K562 (cell line): ENCODE measurements around the gene OSCP1. TPM values are rescaled to one million over a fixed set of nuclear protein-coding genes. Genes with fewer than 3 reads are reported as not detected.

Experiments
- CHAMP1 ChIP-seq: fragments of 450-650 bp; IDR thresholded peaks from 2 replicates; pipeline ENCODE4 v1.6.1; 2016; ENCODE audit warnings: mild to moderate bottlenecking
- CREB1 ChIP-seq, 2 experiments: sonication (generic) in 1 of 2; formaldehyde crosslinking in 1 of 2; IDR thresholded peaks; 2 replicates each; pipeline versions ENCODE4 v1.6.1 to v1.8.0; 2012 to 2022; ENCODE audit warnings: inconsistent platforms in 1 of 2, mild to moderate bottlenecking in 1 of 2, missing genetic modification reagents in 1 of 2, moderate library complexity in 1 of 2
- CREB3L1 ChIP-seq: fragments of 450-650 bp; IDR thresholded peaks from 2 replicates; pipeline ENCODE4 v1.6.1; 2014; ENCODE audit warnings: low read depth, mild to moderate bottlenecking, moderate library complexity, borderline replicate concordance
- DACH1 ChIP-seq: fragments of 450-650 bp; IDR thresholded peaks from 2 replicates; pipeline ENCODE4 v1.6.1; 2018; ENCODE audit not compliant: partially characterized antibody
- GTF2A2 ChIP-seq: IDR thresholded peaks from 2 replicates; pipeline ENCODE4 v1.6.1; 2016; ENCODE audit warnings: mild to moderate bottlenecking, missing genetic modification characterization, missing compliant biosample characterization
- JUNB ChIP-seq: fragments of 450-650 bp; formaldehyde crosslinking; conservative IDR thresholded peaks from 2 replicates; pipeline ENCODE4 v1.4.0; 2020; ENCODE audit warnings: mild to moderate bottlenecking
- LARP7 ChIP-seq: fragments of 450-650 bp; IDR thresholded peaks from 2 replicates; pipeline ENCODE4 v1.6.1; 2016
- MYC ChIP-seq, 2 experiments: fragments of 250-450 bp in 1 of 2; sonication (Bioruptor Pico) in 1 of 2; IDR thresholded peaks; 2 replicates each; pipeline versions ENCODE4 v1.5.1 to v1.6.1; 2012 to 2021; ENCODE audit warnings: low read depth in 2 of 2, borderline replicate concordance in 1 of 2, improper control_type of control experiment in 1 of 2, low read length in 1 of 2, mild to moderate bottlenecking in 1 of 2, moderate library complexity in 1 of 2
- NBN ChIP-seq: fragments of 450-650 bp; IDR thresholded peaks from 2 replicates; pipeline ENCODE4 v1.6.1; 2016; ENCODE audit warnings: low read depth, mild to moderate bottlenecking
- OTX1 ChIP-seq: fragments of 450-650 bp; formaldehyde crosslinking; IDR thresholded peaks from 2 replicates; pipeline ENCODE4 v1.4.0; 2022; ENCODE audit warnings: mild to moderate bottlenecking
- POLR3G ChIP-seq: IDR thresholded peaks from 2 replicates; pipeline ENCODE4 v1.6.1; 2011; ENCODE audit not compliant: insufficient read length, insufficient replicate concordance; ENCODE audit errors: extremely low read depth
- PTTG1 ChIP-seq: fragments of 450-650 bp; IDR thresholded peaks from 2 replicates; pipeline ENCODE4 v1.6.1; 2016; ENCODE audit warnings: low read depth, mild to moderate bottlenecking, missing genetic modification characterization, missing compliant biosample characterization
- RAD21 ChIP-seq, 2 experiments: fragments of 250-450 bp in 1 of 2; fragments of 450-650 bp in 1 of 2; sonication (Bioruptor Pico) in 1 of 2; formaldehyde crosslinking in 1 of 2; IDR thresholded peaks in 1 of 2; conservative IDR thresholded peaks in 1 of 2; 2 replicates each; pipeline versions ENCODE4 v1.4.0 to v1.8.0; 2020 to 2022; ENCODE audit warnings: mild to moderate bottlenecking in 2 of 2, moderate library complexity in 1 of 2
- RFX1 ChIP-seq: fragments of 450-650 bp; IDR thresholded peaks from 2 replicates; pipeline ENCODE4 v1.6.1; 2016; ENCODE audit warnings: mild to moderate bottlenecking, moderate library complexity
- SNIP1 ChIP-seq: fragments of 450-650 bp; IDR thresholded peaks from 2 replicates; pipeline ENCODE4 v1.7.1; 2017; ENCODE audit warnings: low read depth, mild to moderate bottlenecking
- SOX6 ChIP-seq: fragments of 450-650 bp; IDR thresholded peaks from 2 replicates; pipeline ENCODE4 v1.6.1; 2014; ENCODE audit warnings: mild to moderate bottlenecking
- STAG1 ChIP-seq: sonication (generic); formaldehyde crosslinking; IDR thresholded peaks from 2 replicates; pipeline ENCODE4 v1.5.0; 2020; ENCODE audit warnings: missing genetic modification reagents, borderline replicate concordance
- TGIF2 ChIP-seq: sonication (generic); formaldehyde crosslinking; IDR thresholded peaks from 2 replicates; pipeline ENCODE4 v1.8.1; 2022; ENCODE audit warnings: mild to moderate bottlenecking, missing genetic modification reagents, moderate library complexity
- THRA ChIP-seq: fragments of 450-650 bp; IDR thresholded peaks from 2 replicates; pipeline ENCODE4 v1.6.1; 2017; ENCODE audit warnings: mild to moderate bottlenecking, moderate library complexity
- TRIM24 ChIP-seq, 2 experiments: fragments of 450-650 bp; IDR thresholded peaks; 2 replicates each; pipeline ENCODE4 v1.6.1; 2016
- XRCC5 ChIP-seq: fragments of 200-400 bp; formaldehyde crosslinking; IDR thresholded peaks from 2 replicates; pipeline ENCODE4 v1.6.1; 2017; ENCODE audit warnings: low read depth, mild to moderate bottlenecking, low read length
- ZBED1 ChIP-seq: IDR thresholded peaks from 2 replicates; pipeline ENCODE4 v1.6.1; 2014
- ZNF124 ChIP-seq: sonication (generic); formaldehyde crosslinking; IDR thresholded peaks from 2 replicates; pipeline ENCODE4 v1.8.1; 2022; ENCODE audit warnings: missing genetic modification reagents
- ZNF140 ChIP-seq: fragments of 250-450 bp; sonication (Bioruptor Pico); IDR thresholded peaks from 2 replicates; pipeline ENCODE4 v1.8.0; 2021; ENCODE audit warnings: moderate library complexity, mild to moderate bottlenecking, inconsistent platforms
- ZNF217 ChIP-seq: sonication (generic); formaldehyde crosslinking; IDR thresholded peaks from 2 replicates; pipeline ENCODE4 v1.8.0; 2022; ENCODE audit warnings: mild to moderate bottlenecking, missing genetic modification reagents
- ZSCAN32 ChIP-seq: fragments of 450-650 bp; formaldehyde crosslinking; IDR thresholded peaks from 2 replicates; pipeline ENCODE4 v1.4.0; 2020; ENCODE audit warnings: mild to moderate bottlenecking, moderate library complexity
- polyA plus RNA-seq, 8 experiments: library from polyadenylated mRNA; depleted of rRNA in 4 of 8; stranded (reverse) in 5 of 8; unstranded in 3 of 8; fragments of >200 nt; fragmentation: Nextera tagmentation in 2 of 8; fragmentation: Illumina TruSeq in 1 of 8; extraction: Ambion mirVana in 2 of 8; extraction: Trizol in 1 of 8; gene quantifications; 2 replicates each; pipeline versions ENCODE4 v1.2.1 to v1.2.3, GENCODE V29; 2011 to 2014; ENCODE audit warnings: inconsistent platforms in 1 of 8, missing spikeins in 1 of 8
- total RNA-seq, 7 experiments: library from RNA; depleted of rRNA in 6 of 7; stranded (reverse); fragments of >200 nt in 6 of 7; fragmentation: Illumina TruSeq in 2 of 7; extraction: Trizol in 2 of 7; gene quantifications; 2 replicates each; pipeline versions ENCODE4 v1.2.1 to v1.2.3, GENCODE V29; 2011 to 2021; ENCODE audit warnings: low replicate concordance in 1 of 7

Gene OSCP1
- total and polyA plus RNA-seq, 9 of the 15 experiments (the other 6 are each of a cell fraction or from before 2014, with no cell fraction given), result 0.15 to 0.40 (median 0.33) TPM; not detected in 5

- no peak for TF ChIP-seq CREB3L1
- no peak for TF ChIP-seq DACH1
- no peak for TF ChIP-seq RFX1
- TF ChIP-seq SOX6, result no peak
- no peak for TF ChIP-seq STAG1 (CRISPR knock-in tag)
- TF ChIP-seq GTF2A2 (tag), result peak; percentile 97
- no peak for TF ChIP-seq ZSCAN32 (CRISPR knock-in tag)
- TF ChIP-seq CHAMP1, result no peak
- TF ChIP-seq SNIP1, result no peak
- TF ChIP-seq RAD21 (CRISPR knock-in tag; conservative IDR thresholded peaks at IDR 0.05 in 1 of 2, IDR thresholded peaks at IDR 0.05 in 1 of 2), result no peak
- TF ChIP-seq PTTG1 (tag), result peak; percentile 95
- TF ChIP-seq ZNF140 (CRISPR knock-in tag), result peak; percentile 75; the same call in 1 of the 2 replicates
- no peak for TF ChIP-seq TRIM24 (IDR thresholded peaks at IDR 0.05)
- TF ChIP-seq ZNF217 (CRISPR knock-in tag), result no peak
- TF ChIP-seq THRA, result no peak
- no peak for TF ChIP-seq MYC (IDR thresholded peaks at IDR 0.05; ENCODE audit: low read depth, low read length)
- TF ChIP-seq MYC (CRISPR knock-in tag; IDR thresholded peaks at IDR 0.05; ENCODE audit: borderline replicate concordance, low read depth), result 0 out of 2 replicates have a peak, but pooled peaks have one; percentile 70
- no peak for TF ChIP-seq TGIF2 (CRISPR knock-in tag)
- no peak for TF ChIP-seq XRCC5
- TF ChIP-seq POLR3G, result no peak
- no peak for TF ChIP-seq NBN
- 0 out of 2 replicates have a peak, but pooled peaks have one; percentile 16 for TF ChIP-seq OTX1
- no peak for TF ChIP-seq JUNB (CRISPR knock-in tag)
- no peak for TF ChIP-seq CREB1 (IDR thresholded peaks at IDR 0.05)
- TF ChIP-seq CREB1 (CRISPR knock-in tag; IDR thresholded peaks at IDR 0.05), result no peak
- TF ChIP-seq ZBED1, result no peak
- TF ChIP-seq LARP7, result no peak
- TF ChIP-seq ZNF124 (CRISPR knock-in tag), result no peak
Measured at GRCh38 chr1:36398370-36398977, 51.8 kb downstream of the OSCP1 start (continued).
